H9 (cell line): ENCODE data around the gene SIAH2. TPM values are rescaled to one million over a fixed set of nuclear protein-coding genes. Genes with fewer than 3 reads are reported as not detected.
A peak's percentile ranks its signal among the peaks of the same experiment; 100 is the strongest.

Source experiments
- DNase-seq: peaks from one replicate; pipeline ENCODE4 v3.0.0-alpha.2; 2017
- H2AFZ ChIP-seq: one replicate; pipeline ENCODE4 v1.6.1; 2013; ENCODE audit warnings: mild to moderate bottlenecking, low read length, control low read depth, moderate library complexity
- H2AK5ac ChIP-seq: 2 replicates; pipeline ENCODE4 v1.6.1; 2013; ENCODE audit warnings: low read length, control low read depth, mixed read lengths; ENCODE audit not compliant: insufficient read length
- H2BK120ac ChIP-seq: one replicate; pipeline ENCODE4 v1.6.1; 2013; ENCODE audit warnings: low read depth, mild to moderate bottlenecking, low read length, control low read depth, inconsistent platforms; ENCODE audit not compliant: poor library complexity, severe bottlenecking
- H2BK12ac ChIP-seq: 2 replicates; pipeline ENCODE4 v1.6.1; 2013; ENCODE audit warnings: low read length, control low read depth, mixed read lengths, low read depth; ENCODE audit not compliant: insufficient read length
- H2BK15ac ChIP-seq: 2 replicates; pipeline ENCODE4 v1.6.1; 2013; ENCODE audit warnings: low read depth, low read length, control low read depth
- H2BK20ac ChIP-seq: one replicate; pipeline ENCODE4 v1.6.1; 2013; ENCODE audit warnings: low read depth, mild to moderate bottlenecking, low read length, control low read depth, inconsistent platforms; ENCODE audit not compliant: poor library complexity, severe bottlenecking
- H2BK5ac ChIP-seq: 2 replicates; pipeline ENCODE4 v1.6.1; 2013; ENCODE audit warnings: low read length, control low read depth, mixed read lengths; ENCODE audit not compliant: insufficient read length
- H3K14ac ChIP-seq: 2 replicates; pipeline ENCODE4 v1.6.1; 2013; ENCODE audit warnings: low read length, control low read depth; ENCODE audit not compliant: insufficient read depth
- H3K18ac ChIP-seq: 2 replicates; pipeline ENCODE4 v1.6.1; 2013; ENCODE audit warnings: low read depth, mild to moderate bottlenecking, mixed read lengths, low read length, control low read depth; ENCODE audit not compliant: insufficient read length
- H3K23ac ChIP-seq: 2 replicates; pipeline ENCODE4 v1.6.1; 2013; ENCODE audit warnings: low read length, control low read depth, mixed read lengths, low read depth; ENCODE audit not compliant: insufficient read length
- H3K23me2 ChIP-seq: 2 replicates; pipeline ENCODE4 v1.6.1; 2013; ENCODE audit warnings: low read depth, mild to moderate bottlenecking, mixed read lengths, low read length, control low read depth; ENCODE audit not compliant: insufficient read length, poor library complexity, severe bottlenecking
- H3K27ac ChIP-seq: 2 replicates; pipeline ENCODE4 v1.5.1; 2013; ENCODE audit warnings: low read length, control low read depth, mixed read lengths, low read depth; ENCODE audit not compliant: insufficient read length
- H3K27me3 ChIP-seq: 2 replicates; pipeline ENCODE4 v1.6.1; 2013; ENCODE audit warnings: low read length, control low read depth, inconsistent platforms; ENCODE audit not compliant: insufficient read depth
- H3K4ac ChIP-seq: 2 replicates; pipeline ENCODE4 v1.6.1; 2013; ENCODE audit warnings: low read depth, mild to moderate bottlenecking, control low read depth, inconsistent platforms, low read length, moderate library complexity
- H3K4me1 ChIP-seq: 2 replicates; pipeline ENCODE4 v1.6.1; 2013; ENCODE audit warnings: low read length, control low read depth, inconsistent platforms; ENCODE audit not compliant: insufficient read depth
- H3K4me2 ChIP-seq: 2 replicates; pipeline ENCODE4 v1.6.1; 2013; ENCODE audit warnings: low read length, control low read depth, mixed read lengths; ENCODE audit not compliant: insufficient read length, insufficient read depth
- H3K56ac ChIP-seq: 2 replicates; pipeline ENCODE4 v1.6.1; 2013; ENCODE audit warnings: low read depth, mild to moderate bottlenecking, mixed read lengths, low read length, control low read depth; ENCODE audit not compliant: insufficient read length
- H3K79me1 ChIP-seq: 2 replicates; pipeline ENCODE4 v1.6.1; 2013; ENCODE audit warnings: low read depth, mild to moderate bottlenecking, moderate library complexity, low read length, control low read depth, inconsistent platforms; ENCODE audit not compliant: insufficient read depth, poor library complexity, severe bottlenecking
- H3K79me2 ChIP-seq: 2 replicates; pipeline ENCODE4 v1.6.1; 2013; ENCODE audit warnings: low read length, control low read depth, inconsistent platforms; ENCODE audit not compliant: insufficient read depth
- H3K9ac ChIP-seq: 2 replicates; pipeline ENCODE4 v1.6.1; 2013; ENCODE audit warnings: low read length, control low read depth, mixed read lengths; ENCODE audit not compliant: insufficient read length; ENCODE audit errors: extremely low read depth
- H3K9me3 ChIP-seq: one replicate; pipeline ENCODE4 v1.6.1; 2013; ENCODE audit warnings: low read depth, low read length, inconsistent platforms; ENCODE audit not compliant: control insufficient read depth
- H3T11ph ChIP-seq: one replicate; pipeline ENCODE4 v1.6.1; 2013; ENCODE audit warnings: mild to moderate bottlenecking, low read length, control low read depth, inconsistent platforms
- H4K20me1 ChIP-seq: one replicate; pipeline ENCODE4 v1.6.1; 2013; ENCODE audit not compliant: control insufficient read depth, insufficient read length, insufficient read depth
- H4K5ac ChIP-seq: 2 replicates; pipeline ENCODE4 v1.6.1; 2013; ENCODE audit warnings: low read depth, mild to moderate bottlenecking, mixed read lengths, low read length, control low read depth; ENCODE audit not compliant: insufficient read length
- H4K8ac ChIP-seq: replicated peaks from 2 replicates; pipeline ENCODE4 v1.6.1; 2013; ENCODE audit warnings: low read length, control low read depth, mixed read lengths, low read depth; ENCODE audit not compliant: insufficient read length
- H4K91ac ChIP-seq: 2 replicates; pipeline ENCODE4 v1.6.1; 2013; ENCODE audit warnings: low read depth, mild to moderate bottlenecking, moderate library complexity, mixed read lengths, low read length, control low read depth; ENCODE audit not compliant: insufficient read length
- H3K27ac Mint-ChIP-seq, 3 experiments: 2 replicates in 2 of 3; 3 replicates in 1 of 3; pipeline ENCODE4 v1.8.0; 2020 to 2021; ENCODE audit warnings: mixed read lengths in 3 of 3, mild to moderate bottlenecking in 1 of 3, moderate library complexity in 1 of 3
- H3K27me3 Mint-ChIP-seq: 2 replicates; pipeline ENCODE4 v1.8.0; 2021; ENCODE audit warnings: low read depth, mild to moderate bottlenecking, moderate library complexity, mixed read lengths
- H3K36me3 Mint-ChIP-seq, 3 experiments: 2 replicates in 2 of 3; 3 replicates in 1 of 3; pipeline ENCODE4 v1.8.0; 2020 to 2021; ENCODE audit warnings: low read depth in 3 of 3, mixed read lengths in 3 of 3; ENCODE audit not compliant: insufficient read depth in 1 of 3
- H3K4me1 Mint-ChIP-seq, 2 experiments: 2 replicates each; pipeline ENCODE4 v1.8.0; 2020; ENCODE audit warnings: mixed read lengths in 2 of 2
- H3K4me3 Mint-ChIP-seq, 2 experiments: 2 replicates in 1 of 2; 3 replicates in 1 of 2; pipeline ENCODE4 v1.8.0; 2020 to 2021; ENCODE audit warnings: mild to moderate bottlenecking in 2 of 2, mixed read lengths in 2 of 2, moderate library complexity in 1 of 2
- H3K9me3 Mint-ChIP-seq, 2 experiments: 2 replicates in 1 of 2; 3 replicates in 1 of 2; pipeline ENCODE4 v1.8.0; 2020; ENCODE audit warnings: mild to moderate bottlenecking in 2 of 2, mixed read lengths in 2 of 2, moderate library complexity in 1 of 2
- CTCF ChIP-seq: fragments of 200-600 bp; sonication (generic); conservative IDR thresholded peaks from 3 replicates; pipeline ENCODE4 v1.8.0; 2021; ENCODE audit warnings: antibody characterized with exemption, mild to moderate bottlenecking
- WGBS: extraction: QIAGEN DNeasy Blood & Tissue Kit; methylation state at CpG from one replicate; pipeline ENCODE4 v1.1.7; 2013; ENCODE audit warnings: missing lambda C conversion rate, low lambda C conversion rate, mixed read lengths; ENCODE audit not compliant: insufficient read length; ENCODE audit errors: extremely low coverage; 5-methylcytosine and 5-hydroxymethylcytosine counted together
- total RNA-seq: library from RNA; stranded (reverse); gene quantifications from 2 replicates; pipeline ENCODE4 v1.2.1, GENCODE V29; 2021

SIAH2 gene
- total RNA-seq, 1 experiment from 2014 or later: 17.4 TPM

- Mint-ChIP-seq H3K27me3 (no peaks in the 10 kb centered on the region; the same call in 1 of the 2 replicates), H3K27ac (0 out of 7 replicates have a peak overlapping the region, but pooled peaks of 1 of the 3 experiments have one; percentile 7), H3K9me3 (no peaks in the 10 kb centered on the region; a peak in 1 of 5 replicates), H3K4me1 (peaks cover 14 to 16% of the 10 kb centered on the region in 2 experiments), H3K4me3 (no peak overlapping the region), H3K36me3 (no peaks in the 10 kb centered on the region; a peak in 1 of 7 replicates)
- Histone ChIP-seq H3K14ac (no peak overlapping the region), H3K23ac (no peak overlapping the region), H3K9ac (no peak overlapping the region), H4K8ac (no peak overlapping the region), H4K20me1 (no peaks in the 10 kb centered on the region), H4K5ac (no peak overlapping the region), H3K79me2 (no peaks in the 10 kb centered on the region), H3K56ac (no peak overlapping the region), H3K23me2 (no peaks in the 10 kb centered on the region), H2AFZ (no peak overlapping the region), H3K27me3 (no peaks in the 10 kb centered on the region), H3K4me1 (peaks cover 3% of the 10 kb centered on the region; the same call in 1 of the 2 replicates), H3K9me3 (no peaks in the 10 kb centered on the region), H2BK12ac (no peak overlapping the region), H2AK5ac (no peak overlapping the region), H3K4me2 (no peak overlapping the region), H3K4ac (no peak overlapping the region), H3T11ph (no peak overlapping the region), H3K18ac (no peak overlapping the region), H2BK120ac (no peak overlapping the region), H2BK5ac (no peak overlapping the region), H2BK20ac (no peak overlapping the region), H3K79me1 (no peaks in the 10 kb centered on the region), H4K91ac (no peak overlapping the region), H2BK15ac (no peak overlapping the region), H3K27ac (no peak overlapping the region)
- DNase-seq: no peak
- TF ChIP-seq CTCF: no peak
- no CpG with 5 or more reads among the region's 4 CpGs for WGBS
These were observed 30.7 kb upstream of the SIAH2 start for GRCh38 chr3:150793641-150794040.
